ENCODE data around the gene HOXD12.

The HOXD12 gene, protein sequence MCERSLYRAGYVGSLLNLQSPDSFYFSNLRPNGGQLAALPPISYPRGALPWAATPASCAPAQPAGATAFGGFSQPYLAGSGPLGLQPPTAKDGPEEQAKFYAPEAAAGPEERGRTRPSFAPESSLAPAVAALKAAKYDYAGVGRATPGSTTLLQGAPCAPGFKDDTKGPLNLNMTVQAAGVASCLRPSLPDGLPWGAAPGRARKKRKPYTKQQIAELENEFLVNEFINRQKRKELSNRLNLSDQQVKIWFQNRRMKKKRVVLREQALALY

DNA sequence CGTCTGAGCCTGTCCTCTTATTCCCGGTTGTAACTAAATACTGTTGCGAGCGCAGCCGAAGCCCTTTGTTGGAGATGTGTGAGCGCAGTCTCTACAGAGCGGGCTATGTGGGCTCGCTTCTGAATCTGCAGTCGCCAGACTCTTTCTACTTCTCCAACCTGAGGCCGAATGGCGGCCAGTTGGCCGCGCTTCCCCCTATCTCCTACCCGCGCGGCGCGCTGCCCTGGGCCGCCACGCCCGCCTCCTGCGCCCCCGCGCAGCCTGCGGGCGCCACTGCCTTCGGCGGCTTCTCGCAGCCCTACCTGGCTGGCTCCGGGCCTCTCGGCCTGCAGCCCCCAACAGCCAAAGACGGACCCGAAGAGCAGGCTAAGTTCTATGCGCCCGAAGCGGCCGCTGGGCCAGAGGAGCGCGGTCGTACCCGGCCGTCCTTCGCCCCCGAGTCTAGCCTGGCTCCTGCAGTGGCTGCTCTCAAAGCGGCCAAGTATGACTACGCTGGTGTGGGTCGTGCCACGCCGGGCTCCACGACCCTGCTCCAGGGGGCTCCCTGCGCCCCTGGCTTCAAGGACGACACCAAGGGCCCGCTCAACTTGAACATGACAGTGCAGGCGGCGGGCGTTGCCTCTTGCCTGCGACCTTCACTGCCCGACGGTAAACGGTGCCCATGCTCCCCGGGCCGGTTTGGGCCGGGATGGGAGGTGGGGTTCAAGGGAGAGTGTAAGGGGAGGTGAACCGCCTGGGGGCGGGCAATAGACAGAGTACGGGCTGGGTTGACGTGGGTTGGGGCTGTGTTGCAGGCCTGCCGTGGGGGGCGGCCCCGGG, at the start of gene HOXD12:
HOXD12 (plus strand) TSS at position 68 of the 819 bp plus-strand sequence; CDS start at position 75, 7 bp downstream.
- DNase-seq, result no peak

DNA sequence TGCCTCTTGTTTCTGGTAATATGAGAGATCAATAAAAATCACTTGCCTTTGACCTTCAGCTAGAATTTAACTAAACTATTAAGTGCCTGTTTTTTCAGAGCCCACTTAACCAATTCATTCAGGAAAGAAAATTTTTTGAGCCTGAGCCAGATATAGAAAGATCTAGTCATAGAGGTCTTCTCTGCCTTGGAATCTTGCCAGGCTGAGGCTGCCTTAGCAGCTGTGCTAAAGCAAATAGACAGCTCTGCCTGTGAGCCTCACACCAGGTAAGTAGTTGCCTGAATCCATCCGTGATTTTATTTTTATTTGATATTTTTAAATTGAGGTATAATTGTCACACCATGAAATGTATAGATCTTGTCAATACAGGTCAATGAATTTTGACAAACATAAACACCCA, 43.2 kb upstream of the HOXD12 start:
- no peak for DNase-seq

DNA sequence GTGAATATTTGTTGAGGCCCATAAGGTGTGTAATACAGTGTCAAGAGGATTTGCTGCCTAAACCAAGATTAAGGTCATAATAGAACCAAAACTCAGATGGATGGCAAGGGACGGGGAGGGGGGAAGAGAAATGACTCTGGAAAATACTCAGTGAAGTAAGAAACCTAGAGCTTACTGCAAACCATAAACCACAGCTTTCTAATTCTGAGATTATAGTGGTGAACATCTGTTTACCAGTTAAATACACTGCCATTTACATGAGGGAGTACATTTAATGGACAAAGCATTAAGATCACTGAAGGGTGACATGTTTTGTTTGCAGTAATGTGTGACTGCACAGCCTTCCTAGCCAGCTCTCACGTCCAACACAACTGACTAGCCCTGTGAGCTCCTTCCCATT, 35.6 kb upstream of the HOXD12 start:
- no peak for DNase-seq

DNA sequence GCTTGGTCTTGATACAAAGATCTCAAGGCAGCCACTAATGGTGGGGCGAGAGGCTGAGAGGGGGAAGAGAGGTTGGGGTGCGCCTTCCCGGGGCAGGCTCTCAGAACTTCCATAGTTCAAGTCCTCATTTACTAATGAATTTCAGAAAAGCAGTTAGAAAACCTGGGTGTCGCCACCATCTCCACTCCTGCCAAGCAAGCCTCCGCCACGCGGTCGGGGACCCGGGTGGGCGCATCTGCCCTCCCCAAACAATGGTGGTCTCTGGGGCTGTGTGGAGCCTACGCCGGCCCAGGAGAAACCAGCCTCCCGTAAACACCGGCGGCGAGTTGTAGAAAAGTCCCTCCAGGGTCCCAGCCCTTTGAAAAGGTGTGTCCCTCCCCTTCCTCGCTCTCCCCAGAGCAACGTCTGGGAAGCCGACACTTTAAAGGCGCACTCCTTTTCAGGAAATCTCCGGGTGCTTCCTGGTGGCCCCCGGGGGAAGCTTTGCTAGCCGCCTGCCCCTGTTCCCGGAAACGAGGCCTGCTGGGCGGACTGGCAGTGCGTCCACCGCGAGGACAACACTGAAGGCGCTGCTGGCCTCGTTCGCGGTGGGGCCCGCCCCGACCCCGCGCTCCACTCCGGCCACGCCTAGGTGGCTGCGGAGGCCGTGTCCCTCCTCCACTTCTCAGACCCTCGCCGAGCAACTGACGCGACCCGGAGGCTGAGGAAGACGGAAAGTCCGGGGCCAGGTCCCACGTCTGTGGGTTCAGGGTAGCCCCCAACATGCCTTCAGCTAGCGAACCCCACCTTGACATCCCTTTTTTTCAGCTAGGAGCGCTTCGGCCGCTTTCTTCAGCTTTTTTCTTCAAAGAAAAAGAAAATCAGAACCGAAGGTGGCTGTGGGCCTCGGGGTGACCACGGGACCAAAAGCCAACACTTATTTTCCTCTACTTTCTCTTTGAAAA, 32.7 kb upstream of the HOXD12 start:
- no peak for DNase-seq

DNA sequence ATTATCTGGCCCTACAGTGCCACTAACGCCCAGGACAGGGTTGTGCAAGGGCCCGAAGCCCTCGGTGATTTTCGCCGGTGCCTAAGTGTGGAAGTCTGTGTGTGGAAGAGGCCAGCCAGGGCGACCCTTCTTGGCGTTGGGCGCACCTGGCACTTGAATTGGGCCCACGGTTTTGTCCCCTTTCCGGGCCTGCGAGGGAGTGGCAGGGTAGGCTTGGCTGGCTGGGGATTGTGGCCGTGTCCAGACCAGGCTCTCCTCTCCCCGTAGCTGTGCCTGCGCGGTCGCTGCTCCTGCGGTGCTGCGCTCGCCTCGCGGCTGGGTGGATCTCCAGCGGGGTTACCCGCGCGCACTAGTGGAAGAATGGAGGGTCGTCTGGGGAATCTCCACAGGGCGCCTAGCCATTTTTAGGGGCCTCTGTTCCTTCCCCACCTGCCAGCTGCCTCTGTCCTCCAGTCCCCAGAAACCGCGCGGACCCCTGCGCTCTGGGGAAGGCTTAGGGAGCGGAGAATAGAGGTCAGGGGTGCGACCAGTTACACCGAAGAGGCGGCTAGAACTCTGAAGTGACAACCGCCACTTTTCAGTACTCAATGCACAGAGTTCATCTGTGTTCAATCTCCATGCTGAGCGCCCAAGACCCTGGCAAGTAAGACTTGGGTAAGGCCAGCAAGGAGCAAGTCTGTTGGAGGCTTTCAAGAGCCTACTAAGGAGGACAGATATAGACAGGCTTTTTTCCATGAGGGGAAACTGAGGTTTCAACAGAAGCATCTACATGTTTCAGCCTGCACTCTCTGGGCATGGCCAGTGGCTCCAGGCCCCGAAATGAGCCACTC, 31.8 kb upstream of the HOXD12 start:
- no peak for DNase-seq

DNA sequence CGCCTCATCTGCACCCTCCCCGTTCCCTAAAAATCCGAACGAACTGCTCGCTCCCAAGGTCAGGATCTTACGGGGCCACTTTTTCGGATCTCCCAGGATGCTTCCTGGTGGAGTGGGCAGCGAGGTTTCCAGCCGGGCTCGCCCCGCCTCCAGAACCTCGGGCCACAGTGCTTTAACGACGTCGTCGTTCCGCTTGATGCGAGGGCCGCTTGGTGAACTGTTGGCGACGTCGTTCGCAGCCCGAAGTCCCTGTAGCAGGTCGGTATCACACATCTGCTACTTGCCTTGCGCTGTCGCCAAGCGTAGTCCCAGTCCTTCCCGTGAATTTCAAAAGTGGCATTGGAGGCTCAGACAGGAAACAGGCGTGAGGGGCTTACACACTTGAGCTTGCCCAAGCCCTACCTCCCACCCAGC, 31.2 kb upstream of the HOXD12 start:
- no peak for DNase-seq

DNA sequence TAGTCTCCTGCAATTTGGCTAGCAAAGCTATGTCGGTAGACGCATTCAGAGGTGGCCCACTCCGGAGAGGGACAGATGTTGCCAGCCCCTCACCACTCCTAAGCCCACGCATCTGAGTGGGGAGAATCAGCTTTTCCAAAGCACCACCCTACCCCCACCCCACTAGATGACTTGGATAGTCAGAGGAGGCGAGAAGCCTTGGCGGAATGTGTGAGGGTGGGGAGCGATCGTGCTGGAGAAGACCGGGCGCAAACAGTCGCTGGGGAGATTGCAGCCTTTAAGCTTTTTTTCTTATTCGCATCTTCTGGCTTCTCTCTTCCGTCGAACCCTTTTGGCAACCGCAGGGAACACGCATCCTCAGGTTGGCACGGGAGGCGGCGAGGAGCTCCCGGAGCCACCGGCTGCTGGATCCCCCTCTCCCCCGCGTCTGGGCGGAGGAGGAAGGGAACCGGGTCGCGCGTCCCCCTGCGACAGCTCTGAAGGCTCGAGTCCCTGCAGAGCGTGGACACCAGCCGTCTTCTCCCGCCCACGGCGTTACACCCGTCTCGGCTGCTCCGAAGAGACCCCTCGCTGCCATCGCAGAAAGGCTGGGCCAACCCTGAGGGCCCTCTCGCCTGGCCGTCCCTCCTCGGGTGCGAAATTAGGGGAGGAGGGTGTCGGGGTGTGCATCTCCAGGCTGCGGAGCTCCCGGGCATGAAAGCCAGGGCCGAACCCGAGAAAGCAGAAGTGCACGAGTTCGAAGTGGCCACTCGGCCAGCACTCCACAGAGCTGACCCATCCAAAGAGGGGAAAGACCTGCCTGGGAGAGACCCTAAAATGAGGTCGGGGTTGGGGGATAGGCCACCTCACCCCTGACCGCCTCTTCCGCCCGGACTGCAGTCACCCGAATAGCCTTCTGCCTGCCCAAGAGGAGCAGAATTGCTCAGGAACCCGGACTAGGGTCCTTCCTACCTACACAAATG, 28.0 kb upstream of the HOXD12 start:
- DNase-seq, result no peak

DNA sequence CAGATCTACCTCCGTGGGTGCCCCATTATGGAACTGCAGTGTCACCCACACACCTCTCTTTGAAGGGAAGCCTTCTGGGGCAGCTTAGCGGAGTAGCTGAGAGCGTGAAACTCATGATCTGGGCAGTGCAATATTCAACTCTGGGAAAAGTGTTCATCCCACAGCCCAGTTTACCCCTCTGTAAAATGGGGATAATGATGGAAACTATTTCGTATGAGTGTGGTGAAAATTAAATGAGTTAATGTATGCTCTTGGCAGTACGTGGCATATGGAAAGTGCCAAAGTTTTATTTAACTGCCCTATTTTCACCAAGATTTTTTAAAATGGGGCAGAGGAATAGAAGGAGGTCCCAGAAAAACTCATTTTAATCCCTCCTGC, 27.3 kb upstream of the HOXD12 start:
- DNase-seq, result no peak

DNA sequence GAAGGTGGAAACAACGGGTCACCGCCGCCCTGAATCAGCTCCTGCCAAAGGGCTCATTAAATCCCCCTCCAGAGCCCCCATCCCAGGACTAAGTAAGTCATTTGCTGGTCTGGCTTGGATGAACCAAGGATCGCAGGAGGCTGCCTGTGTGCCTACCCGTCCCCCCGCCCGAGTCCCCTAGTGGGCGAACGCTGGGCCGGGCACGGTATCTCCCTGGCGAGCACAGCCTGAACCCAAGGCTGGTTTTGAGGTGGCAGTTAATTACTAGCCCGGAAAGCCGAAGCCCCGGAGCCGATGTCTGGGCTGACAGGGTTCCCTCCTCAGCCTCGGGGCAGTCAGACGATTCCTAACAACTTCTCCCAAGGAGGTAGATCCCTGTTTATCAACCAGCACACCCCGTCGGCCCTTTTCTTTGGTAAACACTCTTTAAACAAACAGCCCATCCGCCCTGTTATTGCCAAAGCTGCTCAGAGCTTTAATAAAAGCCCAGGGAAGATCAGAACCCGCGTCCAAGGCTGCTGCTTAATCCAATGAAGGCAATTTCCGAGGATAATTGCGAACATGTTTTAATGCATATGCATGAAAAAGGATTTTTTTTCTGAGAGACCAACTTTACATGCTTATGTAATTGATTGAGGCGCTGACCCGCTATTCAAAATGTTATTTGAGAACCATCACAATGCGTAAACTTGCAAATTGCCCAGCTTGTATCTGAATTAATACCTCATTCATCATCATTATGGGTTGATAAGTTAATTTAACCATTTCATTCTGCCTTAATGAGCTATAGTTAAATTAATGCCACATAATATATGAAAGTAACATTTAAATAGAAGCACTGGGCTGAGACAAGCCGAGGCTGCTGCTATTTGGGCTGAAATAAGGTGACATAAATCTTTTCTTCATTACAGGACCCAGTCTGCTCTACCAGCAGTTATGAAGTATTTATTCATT, 26.4 kb upstream of the HOXD12 start:
- no peak for DNase-seq

DNA sequence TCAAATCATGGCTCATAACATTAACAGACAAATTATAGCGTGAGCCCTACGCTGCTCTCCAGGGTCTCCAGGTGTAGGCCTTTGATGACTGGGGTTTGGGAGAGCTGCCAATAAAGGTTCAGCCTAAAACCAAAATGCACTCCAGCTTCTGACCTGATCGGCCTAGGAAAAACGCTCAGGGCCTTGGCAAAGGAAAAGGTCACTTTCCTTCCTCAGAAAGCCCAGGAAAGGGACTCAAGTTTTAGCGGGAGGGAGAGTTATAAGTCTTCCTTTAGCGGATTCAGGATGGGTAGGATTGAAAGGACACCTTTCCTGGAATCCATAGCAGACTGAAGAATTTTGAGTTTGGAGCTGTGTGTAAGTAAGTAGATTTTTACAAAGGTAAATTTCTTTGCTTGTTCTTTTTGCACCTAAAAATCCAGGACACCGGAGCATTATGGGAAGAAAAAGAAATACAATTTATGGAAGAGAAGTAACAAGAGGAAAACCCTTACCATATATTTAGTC, 24.6 kb upstream of the HOXD12 start:
- no peak for DNase-seq

DNA sequence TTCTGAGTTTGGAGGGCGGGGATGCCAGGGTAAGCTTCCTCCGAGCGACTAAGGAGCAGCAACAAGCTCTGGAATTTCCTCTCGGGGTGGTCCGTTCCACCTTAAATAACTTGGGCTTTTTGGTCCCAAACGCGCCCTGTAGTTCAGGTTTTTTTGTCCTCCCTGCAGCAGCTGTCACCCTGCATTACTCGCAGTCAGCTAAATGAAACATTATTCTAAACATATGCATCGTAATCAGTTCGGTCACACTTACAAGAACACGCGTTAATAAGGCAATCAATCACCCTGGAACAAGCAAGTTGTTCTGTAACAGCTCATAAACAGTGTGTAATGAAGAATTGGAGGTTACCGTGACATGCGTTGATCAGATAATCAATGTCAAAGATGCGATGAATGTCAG, 24.1 kb upstream of the HOXD12 start:
- DNase-seq, result no peak

DNA sequence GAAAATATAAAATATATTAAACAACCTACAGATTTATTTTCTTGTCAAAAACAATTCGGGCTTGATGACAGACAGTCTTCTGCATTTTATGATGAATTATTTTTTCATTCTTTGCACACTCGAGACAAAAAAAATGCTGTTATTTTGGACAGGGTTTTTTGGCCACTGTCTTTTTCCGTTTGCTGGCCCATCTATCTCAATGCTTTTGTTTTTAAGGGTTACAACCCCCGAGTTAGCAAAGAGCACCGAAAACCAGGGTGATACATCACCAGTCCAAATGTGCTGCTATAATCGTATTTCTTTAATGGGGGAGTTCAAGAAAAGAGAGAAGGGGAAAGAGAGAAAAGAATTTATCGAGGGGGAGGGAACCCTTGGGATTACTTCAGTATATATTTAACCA, 23.5 kb upstream of the HOXD12 start:
- DNase-seq, result no peak

DNA sequence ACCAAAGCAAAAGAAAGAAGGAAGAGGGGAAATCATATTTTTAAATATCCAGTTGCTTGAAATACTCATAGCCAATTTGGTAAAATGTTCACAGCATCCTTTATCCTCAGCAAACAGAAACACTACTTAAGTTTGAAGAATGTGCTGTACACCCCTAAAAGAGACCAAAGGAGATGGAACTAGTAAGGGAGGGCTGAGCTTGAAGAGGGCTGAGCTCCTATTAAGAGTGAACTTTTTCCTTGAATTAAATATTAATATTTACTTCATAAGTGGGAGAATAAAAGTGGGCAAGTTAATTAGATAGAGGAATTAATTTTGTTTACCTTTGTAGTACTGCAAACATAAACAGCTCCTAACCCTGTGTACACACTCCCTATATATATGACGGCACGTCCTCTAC, 22.8 kb upstream of the HOXD12 start:
- DNase-seq, result no peak

DNA sequence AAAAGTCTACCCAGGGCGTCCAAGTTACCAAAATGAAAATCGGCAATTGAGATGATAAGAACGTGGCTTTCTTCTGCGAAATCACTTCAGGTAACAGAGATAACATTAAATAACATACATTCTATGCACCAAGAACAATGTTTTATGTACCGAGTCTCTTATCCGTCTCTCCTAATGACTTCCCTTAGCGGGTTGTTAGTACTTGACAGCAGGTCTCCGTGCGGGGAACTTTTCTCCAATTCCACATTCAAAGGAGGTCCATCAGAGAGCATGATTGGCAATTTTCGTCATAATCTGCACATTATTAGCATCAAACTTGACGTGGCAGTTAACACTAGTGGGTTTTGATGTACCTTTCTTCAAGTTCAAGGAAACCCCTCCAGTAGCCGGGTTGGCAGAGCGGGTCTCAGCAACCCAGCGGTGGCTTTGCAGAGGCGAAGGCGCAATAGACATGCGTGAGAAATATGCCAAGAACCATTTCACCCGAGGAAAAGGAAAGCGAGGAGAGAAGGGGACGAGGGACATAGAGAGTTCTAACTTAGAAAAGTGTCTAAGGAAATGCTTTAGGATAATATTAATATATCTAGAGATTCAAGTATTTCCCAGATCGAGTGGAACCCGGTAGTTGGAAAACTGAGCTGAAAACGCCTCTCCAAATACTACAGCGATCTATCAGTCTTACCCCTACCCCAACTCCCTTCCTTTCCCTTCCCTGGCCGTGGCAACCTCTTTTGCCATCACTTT, 20.9 kb upstream of the HOXD12 start:
- DNase-seq, result no peak

DNA sequence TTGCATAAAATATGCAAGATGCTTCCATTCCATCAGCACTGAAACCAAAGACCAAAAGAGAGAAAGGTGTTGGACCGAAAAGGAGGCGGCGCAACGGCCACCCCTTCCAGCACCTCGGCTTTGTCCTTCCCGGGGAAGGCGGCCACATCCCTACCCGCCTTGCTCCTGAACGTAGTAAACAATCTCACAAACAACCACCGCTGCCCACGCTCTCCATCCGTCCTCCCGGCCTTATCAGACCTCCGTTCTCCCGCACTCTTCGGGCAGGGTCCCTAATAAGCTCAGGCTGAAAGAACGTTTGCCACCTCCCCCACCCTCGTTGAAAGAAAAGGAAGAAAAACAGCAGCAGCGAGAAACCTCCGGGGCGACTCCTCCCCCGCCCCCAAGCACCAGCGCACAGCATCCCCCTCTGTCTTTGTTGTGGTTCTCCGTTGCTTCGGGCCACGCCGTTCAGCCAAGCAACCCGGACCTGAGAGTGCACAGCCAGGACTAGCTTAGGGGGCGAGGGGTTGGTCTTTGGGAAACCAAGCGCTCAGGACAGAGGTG, 20.2 kb upstream of the HOXD12 start:
- DNase-seq, result no peak

DNA sequence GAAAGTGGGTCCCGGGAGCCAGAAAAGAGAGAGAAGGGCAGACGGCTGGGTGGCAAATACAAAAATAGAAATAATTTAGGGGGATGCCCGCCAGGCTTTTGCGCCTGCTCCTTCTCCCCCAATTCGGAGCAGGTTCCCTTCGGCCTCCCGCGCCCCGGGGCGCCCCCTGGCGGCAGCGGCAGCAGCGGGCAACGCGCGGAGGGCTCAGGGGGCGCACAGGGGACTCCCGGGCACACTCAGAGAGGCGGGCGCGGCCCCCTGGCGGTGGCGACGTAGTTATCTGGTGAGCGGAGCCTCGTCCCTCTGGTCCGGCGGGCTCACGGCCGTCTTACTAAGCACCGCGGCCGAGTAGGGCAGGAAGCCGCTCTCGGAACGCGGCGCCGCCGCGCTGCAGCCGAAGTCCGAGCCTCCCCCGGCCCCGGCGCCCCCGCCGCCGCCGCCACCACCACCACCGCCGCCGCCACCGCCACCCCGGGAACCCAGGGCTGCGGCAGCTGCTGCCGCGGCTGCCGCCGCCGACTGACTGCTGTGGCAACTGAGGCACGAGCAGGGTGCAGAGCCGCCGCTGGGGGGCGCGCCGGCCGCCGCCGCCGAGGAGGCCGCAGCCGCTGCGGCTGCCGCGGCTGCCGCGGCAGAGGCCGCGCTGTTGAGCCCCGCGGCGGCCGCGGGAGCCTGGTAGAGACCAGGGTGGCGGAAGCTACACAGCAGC, 19.6 kb upstream of the HOXD12 start:
- no peak for DNase-seq

DNA sequence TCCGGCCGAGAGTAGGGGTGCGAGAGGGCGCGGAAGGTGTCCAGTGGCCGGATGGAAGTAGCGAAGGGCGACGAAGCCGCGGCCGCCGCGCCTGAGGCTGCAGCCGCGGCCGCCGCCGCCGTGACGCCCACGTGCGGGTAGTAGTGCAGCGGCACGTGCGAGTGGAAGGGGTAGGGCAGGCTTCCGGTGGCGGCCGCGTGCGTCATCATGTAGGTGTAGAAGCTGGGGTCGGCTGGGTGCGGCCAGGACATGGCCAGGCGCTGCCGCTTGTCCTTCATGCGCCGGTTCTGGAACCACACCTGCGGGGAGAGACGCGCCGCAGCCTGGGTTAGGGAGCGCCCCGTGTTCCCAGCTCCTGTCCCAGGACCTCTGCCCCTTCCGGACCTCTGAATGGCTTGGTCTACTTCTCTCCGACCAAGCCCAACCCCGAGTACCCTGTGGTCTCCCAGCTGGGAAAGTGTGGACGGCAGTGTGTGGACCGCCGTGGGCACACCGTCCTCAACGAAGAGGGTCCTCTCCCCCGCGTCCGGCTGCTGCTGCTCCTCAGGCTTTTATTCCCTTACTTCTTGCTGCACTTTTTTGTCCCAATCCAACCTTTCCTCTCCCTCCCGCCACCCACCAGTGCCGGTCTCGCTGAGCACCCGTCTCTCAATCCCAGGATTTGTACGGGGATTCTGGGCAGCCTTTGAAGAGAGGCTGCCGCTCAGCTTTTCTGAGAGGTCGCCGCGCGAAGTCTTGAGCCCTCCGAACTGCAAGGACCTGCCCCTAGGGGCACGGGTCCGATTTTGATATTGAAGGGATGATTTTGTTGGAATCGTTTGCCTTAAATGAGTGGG, 18.8 kb upstream of the HOXD12 start:
- DNase-seq, result no peak
